H1 (cell line): Measurements from ENCODE around the gene PLEKHM3. TPM values are rescaled to one million over a fixed set of nuclear protein-coding genes. Genes with fewer than 3 reads are reported as not detected.

Source experiments
- CHD1 ChIP-seq: IDR thresholded peaks from 2 replicates; pipeline ENCODE4 v1.6.1; 2012; ENCODE audit warnings: low read depth, low read length, improper control_type of control experiment
- CREB1 ChIP-seq: IDR thresholded peaks from 2 replicates; pipeline ENCODE4 v1.6.1; 2012; ENCODE audit warnings: inconsistent platforms
- polyA plus RNA-seq, 7 experiments: library from polyadenylated mRNA; depleted of rRNA in 3 of 7; stranded (reverse) in 5 of 7; unstranded in 2 of 7; fragments of >200 nt in 5 of 7; fragments of 200-250 nt in 2 of 7; gene quantifications; 1 replicate in 5 of 7; 2 replicates in 1 of 7; 4 replicates in 1 of 7; pipeline versions ENCODE4 v1.2.1 to v1.2.3, GENCODE V29; 2011 to 2013; ENCODE audit warnings: missing spikeins in 2 of 7, mixed read lengths in 2 of 7
- total RNA-seq: library from RNA; stranded (reverse); fragmentation: NEBNext Ultra II Directional; extraction: Animal tissue kit (Norgen Biotek cat#: 25700); gene quantifications from 2 replicates; pipeline ENCODE4 v1.2.1, GENCODE V29; 2021

The PLEKHM3 gene
- total and polyA plus RNA-seq, 2 of the 8 experiments (the other 6 are each of a cell fraction or from before 2014, with no cell fraction given): 2.3 to 5.8 TPM

GRCh38 chr2:208062113-208062512 is 36.8 kb upstream of the PLEKHM3 start (continued):
- TF ChIP-seq CREB1 (no peak), CHD1 (no peak)
